NCI-H82 treated with DMSO at 0.1 percent for 48 hours (cell line): ENCODE data around the gene CAV1.
"Not testable (repeated sequence)": the region's sequence is repeated elsewhere in the genome, so short reads cannot be mapped to it uniquely, and the experiment has no call there.

ENCODE experiments used
- DNase-seq: peaks from one replicate; lab custom pipeline; 2025; ENCODE audit not compliant: unreplicated experiment; lab: John Stamatoyannopoulos, UW

The CAV1 gene

DNA sequence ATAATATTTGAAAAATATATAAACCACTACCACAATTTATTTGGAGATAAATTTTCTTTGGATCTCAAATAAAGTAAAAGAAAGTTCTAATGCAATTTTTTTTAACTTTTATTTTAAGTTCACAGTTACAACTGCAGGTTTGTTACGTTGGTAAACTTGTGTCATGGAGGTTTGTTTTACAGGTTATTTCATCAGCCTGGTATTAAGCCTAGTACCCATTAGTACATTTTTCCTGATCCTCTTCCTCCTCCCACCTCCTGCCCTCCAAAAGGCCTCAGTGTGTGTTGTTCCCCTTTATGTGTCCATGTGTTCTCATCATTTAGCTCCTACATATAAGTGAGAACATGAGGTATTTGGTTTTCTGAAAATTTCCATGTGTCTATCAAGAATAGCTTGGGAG is 54.5 kb downstream of the CAV1 start:
- DNase-seq = no peak

DNA sequence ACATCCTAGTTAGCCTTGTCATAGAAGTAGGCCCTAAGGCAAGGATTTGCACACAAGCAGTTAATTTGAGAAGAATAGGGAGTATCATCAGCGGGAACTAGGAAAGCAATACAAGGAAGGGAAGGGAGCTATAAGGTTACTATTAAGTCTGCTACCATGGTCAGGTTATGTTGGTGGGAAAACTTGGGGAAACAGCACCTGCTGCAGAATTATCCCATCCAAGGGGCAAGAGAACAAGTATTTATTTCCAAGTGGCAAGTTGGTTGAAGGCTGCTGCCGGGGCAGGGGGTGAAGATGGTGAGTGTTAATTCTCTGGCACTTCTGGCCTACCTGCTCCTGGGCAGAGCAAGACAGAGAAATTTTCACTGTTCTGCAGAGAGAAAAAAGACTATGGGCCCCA is 55.0 kb downstream of the CAV1 start:
- DNase-seq = no peak

DNA sequence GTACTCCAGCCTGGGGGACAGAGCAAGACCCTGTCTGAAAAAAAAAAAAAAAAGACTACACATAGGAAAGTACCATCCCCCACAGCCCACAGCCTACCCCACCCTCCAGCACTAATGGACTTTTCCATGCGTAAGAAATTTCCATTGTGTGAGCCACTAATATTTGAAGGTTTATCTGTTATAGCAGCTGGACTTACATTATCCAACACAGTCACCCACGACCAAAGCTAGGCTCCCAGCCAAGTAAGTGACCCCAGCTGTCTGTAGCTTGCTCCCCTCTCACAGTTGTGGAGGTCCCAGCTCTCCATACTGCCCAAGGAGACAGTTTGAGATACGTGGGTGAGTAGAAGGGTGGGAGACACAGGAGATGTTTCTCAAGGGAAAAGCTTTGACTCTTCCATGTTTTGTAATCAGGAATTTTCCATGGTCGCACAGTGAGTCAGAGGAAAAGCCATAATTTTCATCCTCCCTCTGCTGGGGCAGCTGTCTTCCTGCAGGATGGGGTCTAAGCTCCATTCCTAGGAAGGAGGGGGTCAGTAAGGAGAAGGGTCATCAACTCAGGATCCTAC is 57.4 kb downstream of the CAV1 start:
- no peak for DNase-seq

DNA sequence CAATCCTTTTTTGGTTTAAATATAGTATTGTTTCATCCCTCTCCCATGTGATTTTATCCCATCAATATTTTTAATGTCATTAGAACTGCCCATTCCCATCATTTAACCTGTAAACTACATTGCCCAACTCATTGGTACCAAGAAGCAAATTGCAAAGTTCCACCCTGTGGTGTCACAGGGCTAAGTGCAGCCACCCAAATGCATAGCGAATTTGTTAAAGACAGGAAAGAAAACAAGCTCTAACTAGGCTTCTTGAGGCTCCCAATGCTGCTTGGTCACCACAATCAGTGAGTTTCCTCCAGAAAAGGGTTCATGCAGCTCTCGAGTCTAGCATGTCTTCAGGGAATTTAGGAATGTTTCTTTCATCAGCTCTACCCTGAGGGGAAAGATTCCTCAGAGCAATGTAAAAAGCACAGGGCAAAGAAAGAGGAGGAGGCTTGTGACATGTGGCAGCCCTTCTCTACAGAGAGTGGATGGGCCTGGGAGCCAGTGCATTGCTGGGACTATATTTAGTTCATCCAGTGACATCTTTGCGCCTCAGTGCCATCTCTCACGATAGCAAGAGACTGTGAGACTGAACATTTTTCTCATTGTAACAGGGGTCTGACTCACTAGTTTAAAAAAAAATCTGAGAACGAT is 58.1 kb downstream of the CAV1 start:
- no peak for DNase-seq

DNA sequence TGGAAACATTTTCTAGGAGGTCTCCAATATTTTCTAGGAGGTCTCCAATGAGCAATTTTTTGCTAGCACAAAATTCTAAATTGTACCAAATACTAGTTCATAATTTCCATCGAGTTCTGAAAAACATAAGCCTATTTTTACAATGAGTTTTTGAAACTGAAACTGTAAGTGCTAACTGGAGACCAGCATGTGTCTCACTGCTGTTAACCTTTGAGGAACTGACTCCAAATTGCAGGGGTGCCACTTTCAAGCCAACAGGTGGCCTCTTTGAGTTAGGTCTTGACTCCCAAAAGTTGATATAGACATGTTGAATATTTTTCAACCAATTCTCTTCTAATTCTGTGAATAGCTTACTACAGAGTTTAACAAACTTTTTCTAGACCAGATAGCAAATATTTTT is 58.8 kb downstream of the CAV1 start:
- DNase-seq = no peak

DNA sequence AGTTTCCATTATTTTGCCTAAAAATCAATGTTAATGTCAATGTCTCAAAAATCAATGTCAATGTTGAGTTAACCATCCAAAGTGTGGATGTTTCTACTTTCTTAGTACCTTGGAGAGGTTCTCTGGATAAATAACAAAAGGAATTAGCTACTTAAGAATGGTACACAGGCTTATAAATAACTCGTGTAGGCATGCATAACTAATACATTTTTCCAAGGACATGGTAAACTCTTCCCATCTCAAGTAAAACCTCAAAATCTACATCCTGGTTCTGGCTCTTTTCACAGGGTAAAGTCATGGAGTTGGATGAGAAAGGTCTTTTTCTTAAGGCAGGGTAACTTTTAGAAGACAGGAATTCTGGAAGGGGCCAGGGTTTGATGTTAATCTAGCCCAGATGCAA is 59.9 kb downstream of the CAV1 start:
- DNase-seq = no peak

DNA sequence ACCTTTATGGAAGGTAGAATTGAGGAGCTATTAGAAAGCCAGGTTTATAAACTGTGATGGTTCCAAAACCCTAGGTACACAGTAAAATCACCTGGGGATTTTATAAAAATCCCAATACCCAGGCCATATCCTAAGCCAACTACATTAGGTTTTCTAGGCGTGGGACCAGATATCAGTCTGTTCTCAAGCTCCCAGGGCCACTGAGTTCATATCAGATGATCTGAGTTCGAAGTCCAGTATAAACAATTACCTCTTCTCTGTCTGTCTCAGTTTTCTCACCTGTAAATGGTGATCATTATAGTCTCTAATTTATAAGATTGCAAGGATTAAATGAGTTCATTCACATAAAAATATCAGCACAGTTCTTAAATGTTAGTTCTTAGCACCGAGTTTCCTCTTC is 60.6 kb downstream of the CAV1 start:
- DNase-seq = no peak

DNA sequence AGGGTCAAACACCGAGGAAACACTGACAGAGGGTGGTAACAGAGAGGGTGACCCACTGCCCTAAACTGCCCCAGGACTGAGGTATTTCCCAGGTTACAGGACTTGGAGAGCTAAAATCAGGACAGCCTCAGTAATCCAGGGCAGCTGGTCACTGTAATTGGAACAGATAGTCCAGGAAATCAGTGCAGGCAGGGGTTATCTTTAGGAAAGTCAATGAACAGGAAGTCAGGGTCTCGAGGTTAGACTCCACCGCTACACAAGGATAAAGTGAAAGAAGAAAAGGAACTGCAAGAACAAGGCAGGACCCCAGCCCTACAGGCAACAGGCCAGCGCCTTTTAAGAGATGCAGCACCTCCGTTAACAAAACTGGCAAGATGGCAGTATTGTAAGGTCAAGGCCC is 61.1 kb downstream of the CAV1 start:
- DNase-seq = no peak

DNA sequence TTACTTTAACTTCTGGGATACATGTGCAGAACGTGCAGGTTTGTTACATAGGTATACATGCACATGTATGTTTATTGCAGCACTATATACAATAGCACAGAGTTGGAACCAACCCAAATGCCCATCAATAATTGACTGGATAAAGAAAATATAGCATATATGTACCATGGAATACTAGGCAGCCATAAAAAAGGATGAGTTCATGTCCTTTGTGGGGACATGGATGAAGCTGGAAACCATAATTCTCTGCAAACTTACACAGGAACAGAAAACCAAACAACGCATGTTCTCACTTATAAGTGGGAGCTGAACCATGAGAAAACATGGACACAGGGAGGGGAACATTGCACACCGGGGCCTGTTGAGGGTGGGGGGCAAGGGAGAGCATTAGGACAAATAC is 62.4 kb downstream of the CAV1 start:
- DNase-seq = not testable (repeated sequence)

DNA sequence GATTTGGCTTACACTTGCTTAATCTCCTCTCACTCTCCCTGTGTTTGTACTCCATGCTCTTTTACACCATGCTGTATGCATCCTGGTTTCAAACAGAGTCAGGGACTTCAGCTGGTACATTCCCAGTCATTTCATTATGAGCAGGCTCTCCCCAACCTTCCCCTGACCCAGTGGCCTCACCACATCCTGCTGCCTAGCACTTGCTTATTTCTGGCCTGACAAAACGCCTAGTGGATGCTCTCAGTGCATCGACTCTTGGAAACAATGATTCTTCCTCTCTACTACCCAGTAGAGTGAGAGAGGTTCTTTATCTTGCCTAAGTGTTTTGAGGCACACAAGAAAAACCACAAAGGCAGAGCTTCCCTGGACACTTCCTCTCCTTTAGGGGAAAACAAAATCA is 63.4 kb downstream of the CAV1 start:
- no peak for DNase-seq

DNA sequence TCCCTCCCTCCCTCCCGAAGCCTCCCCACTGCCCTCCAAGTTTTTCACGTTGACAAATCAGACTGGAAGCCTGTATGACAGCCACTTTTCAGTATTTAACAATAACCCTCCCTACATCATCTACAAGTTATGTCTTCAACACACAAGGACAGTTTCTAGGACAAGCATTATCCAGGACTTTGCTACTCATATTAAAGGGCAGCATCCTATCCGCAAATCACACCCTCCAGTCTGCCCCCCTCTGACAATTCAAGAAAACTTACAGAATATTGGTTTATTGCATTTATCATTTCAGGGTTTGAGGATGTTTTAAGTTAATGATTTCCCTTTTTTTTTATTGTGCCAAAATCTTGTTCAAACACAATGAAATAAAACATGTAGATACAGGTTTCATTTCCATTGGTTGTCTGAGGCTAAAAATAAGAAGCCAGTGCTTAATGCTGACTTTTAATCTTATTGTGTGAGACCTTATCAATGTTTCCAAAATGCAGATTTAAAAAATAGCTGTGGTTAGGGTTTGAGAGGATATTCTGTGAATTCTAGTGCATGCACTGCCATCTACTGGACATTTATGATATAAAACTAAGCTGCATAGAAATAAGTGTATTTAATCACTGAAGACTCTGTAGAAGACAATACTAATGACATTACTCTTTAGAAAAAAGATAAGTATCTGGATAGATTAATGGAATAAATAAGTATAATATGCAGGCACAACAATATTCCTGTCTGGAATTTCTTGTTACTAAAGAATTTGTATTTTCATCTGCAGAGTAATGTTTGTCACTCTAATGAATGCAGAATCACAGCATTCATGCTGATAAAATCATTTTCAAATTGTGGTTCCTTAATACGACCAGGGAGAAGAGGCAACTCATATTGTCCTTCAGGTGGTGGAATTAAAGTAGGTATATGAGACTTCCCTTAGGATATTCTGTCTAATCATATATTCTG is 64.1 kb downstream of the CAV1 start:
- peak; percentile 19 for DNase-seq

DNA sequence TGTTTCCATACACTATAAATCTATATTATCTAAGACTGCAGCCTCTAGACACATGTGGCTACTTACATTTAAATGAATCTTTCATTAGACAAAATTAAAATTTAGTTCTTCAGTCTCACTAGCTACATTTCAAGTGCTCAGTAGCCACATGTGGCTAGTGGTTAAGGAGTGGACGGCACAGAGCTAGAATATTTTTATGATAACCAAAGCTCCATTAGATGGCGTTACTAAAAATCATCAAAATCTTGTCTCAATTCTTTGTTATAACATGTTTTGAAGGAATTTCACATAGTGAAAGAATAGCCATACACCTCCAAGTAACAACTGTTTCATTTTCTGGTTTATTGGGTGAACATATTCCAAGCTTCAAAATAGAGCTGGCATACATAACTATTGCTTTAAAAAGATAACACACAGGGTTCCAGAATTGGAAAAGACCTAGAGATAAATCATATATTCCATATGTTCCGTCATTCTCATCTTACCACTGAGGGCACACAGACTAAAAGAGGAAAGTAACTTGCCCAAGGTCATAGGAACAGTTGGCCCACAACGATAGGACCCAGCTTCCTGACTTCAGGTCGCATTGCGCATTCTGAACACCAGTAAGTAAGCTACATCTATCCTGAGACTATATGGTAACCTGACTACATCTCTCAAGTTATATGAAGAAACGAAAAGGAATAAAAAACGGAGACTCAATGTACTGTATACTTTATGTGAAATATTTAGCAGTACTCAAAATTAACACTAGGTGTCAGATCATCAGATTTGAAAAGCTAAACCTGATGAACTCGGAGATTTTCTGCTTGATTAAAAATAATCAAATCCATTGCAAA is 66.6 kb downstream of the CAV1 start:
- DNase-seq = peak; percentile 3

DNA sequence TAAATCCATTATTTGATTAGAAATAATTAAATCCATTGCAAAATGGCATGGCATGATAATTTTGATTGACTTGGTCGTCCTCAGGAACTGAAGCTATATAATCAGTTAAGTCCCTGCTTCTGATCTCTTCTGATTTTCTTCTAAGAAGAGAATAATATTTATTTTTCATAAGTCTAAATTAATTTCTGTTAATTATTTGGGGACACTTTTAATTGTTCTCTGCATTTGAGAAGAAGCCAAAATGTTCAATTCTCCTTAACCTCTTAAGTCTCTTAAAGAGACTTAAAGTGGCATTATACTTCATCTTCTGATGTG is 67.2 kb downstream of the CAV1 start:
- DNase-seq = no peak

DNA sequence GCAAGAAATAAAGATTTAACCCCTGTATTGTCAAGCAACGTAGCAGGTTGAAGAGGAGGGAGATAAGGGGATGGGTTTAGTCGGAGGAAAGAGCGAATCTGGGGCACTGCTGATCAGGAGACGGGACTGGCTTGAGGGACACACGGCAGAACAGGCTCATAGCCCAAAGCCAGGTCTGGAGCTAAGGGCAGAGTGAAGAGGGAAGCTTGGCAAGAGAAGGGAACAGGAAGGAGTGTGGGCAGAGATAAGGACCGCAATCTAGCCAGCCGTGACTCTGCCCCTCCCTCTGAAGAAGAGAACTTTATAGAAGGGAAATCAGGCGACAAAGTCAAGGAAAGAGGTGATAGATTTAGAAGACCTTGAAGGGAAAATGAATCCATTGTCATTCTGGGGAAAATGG is 67.6 kb downstream of the CAV1 start:
- DNase-seq = no peak

DNA sequence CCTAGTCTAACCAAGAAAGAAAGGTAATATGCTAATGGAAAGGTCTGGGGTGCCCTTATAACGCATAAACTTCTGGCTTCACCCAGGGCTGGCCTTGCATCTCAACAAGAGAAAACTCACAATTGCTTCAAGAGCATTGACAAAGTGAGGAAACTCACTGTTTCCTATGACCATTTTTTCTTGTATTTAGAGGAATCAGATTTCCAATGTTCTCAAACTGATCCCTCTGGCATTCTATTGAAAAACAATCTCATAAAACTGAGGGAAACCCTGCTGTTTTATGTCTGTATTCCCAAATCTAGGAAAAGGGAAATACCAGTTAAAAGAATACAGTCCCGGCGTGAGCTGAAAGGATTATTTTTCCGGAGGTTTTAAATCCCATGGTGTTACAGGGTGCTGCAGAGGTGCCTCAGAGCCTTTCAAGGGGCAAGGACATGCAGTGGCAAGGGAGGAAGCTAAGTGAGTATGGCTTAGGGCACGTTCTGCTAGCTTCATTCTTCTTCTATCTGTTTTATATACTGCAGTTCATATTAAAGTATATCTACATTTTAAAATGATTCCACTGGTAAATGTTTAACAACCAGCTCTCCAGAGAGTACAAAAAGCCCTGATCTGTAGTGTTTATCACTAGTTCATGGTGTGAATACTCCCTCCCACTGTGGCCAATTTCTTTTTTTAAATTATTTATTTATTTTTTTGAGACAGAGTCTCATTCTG is 68.7 kb downstream of the CAV1 start:
- DNase-seq = no peak

DNA sequence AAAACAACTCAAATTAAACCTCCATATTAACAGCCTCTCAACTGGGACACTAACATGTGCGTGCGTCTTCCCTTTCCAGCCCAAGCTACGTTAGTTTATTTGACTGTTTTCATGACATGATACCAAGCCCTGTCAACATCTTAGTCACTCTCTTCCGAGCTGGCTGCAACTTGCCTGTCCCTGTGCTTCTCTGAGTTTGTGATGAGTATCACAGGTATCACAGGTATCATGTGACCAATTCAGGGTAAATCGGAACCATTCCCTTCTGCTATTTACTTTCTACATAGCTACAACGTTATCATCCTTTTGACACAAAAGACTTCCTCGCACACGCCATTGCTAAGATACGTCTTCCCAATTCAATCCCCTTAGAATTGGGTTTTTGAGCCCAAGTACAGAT is 70.2 kb downstream of the CAV1 start:
- DNase-seq = no peak

DNA sequence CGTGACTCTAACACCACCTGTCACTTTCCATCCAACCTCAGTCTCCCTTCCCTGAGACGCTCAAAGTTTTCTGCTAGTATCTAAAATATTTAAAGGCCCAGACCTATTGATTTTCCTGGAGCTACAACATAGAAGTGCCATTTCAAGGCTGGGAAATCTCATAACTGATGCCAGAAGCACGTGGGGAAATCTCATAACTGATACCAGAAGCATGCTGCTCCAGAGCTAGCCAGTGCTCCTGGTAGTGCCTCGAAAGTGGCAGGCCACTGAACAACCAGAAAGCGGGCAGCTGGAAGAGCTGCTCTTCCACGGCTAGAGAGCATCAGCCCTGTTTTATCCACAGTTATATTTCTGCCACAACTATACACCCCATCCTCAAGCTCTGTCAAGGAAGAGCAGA is 72.5 kb downstream of the CAV1 start:
- DNase-seq = no peak

DNA sequence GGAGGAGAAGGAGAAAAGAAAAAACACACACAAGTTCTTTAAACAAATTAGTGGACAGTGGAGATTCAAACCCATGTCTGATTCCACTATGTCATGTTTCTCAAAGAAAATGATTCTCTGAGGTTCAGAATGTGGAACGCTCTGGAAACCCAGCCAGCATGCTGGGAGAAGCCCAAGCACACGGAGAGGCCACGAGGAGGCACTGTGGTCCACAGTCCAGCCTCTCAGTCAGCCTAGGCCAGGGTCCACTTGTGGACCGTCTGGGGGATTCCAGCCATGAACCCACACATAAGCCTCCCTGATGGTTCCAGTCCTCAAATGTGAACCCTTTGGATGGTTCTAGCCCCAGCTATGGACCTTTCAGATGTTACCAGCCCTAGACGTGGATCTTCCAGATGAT is 73.4 kb downstream of the CAV1 start:
- DNase-seq = no peak

DNA sequence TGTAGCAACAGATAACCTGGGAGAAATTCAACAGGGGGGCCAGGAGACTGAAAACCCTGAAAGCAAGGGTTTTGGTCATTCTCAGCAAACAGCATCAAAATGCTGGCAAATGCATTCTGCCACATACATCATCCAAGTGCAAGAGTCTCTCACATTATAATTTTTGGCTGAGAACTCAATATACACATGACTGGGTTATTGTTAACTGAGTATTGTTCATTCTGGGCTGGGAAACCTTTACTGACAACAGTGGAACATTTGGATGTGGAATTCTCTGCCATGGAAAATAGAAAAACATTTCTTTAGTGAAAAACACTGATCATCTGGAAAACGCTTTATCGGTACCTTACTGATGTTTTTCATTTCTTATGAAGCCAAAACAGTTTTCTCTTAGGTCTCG is 74.0 kb downstream of the CAV1 start:
- no peak for DNase-seq

DNA sequence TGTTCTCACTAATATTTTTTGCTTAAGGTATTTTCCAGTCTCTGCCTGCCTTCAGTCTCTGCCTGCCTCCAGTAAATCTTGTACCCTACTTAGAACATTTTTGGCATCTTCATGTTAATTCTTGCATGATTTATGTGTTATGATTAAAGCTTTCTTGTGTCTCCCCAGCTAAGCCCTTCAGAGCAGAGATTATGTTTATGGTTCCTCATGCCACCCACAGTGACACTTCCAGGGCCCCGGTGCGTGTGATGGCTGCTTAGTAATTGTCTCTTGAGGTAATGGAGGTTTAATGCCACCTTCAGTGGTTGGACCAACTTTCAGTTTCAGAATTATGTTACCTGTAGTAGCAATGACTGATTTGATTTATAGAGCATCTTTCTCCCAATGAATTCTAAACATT is 76.6 kb downstream of the CAV1 start:
- no peak for DNase-seq

DNA sequence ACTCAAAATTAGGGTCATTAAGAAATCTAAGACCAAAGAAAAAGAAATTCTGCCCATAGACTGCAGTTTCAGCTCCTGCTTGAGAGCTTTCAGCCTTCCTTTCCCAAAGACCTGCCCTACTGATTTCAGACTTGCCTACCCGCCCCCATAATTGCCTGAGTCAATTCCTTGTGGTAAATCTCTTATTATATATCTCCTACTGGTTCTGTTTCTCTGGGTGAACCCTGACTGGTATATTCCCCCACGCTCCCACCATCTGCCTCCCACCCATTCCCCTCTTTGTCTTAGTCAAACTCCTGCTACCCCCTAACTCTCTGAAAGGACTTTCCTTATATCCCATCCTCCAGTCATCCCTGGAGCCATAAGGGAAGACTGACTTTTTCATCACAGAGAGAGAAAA is 82.5 kb downstream of the CAV1 start:
- no peak for DNase-seq
